Activated CD4-positive, alpha-beta T cell treated with anti-CD3 and anti-CD28 coated beads, Interleukin-2, amount 50 U/mL, for 4 hours (primary cell): ENCODE measurements around the gene CTSK.
"Not testable (repeated sequence)": the region's sequence is repeated elsewhere in the genome, so short reads cannot be mapped to it uniquely, and the experiment has no call there.

Experiments used
- DNase-seq, 2 experiments: peaks; one replicate each; pipeline ENCODE4 v3.0.0-alpha.2; 2020

The CTSK gene

DNA sequence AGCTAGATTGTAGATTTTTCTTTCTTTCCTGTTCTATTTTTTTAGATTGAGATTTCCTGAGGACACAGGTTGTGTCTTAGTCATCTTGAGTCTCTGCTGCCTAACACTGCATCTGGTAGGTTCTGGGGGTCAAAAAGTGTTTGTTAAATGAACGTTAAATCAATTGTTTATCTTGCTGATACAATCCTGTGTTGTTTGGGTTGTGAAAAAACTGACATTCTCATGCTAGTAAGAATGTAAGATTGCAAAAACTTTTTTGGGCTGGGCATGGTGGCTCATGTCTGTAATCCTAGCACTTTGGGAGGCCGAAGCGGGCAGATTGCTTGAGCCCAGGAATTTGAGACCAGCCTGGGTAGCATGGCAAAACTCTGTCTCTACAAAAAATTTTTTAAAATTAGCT is 3.4 kb downstream of the CTSK start:
- DNase-seq, result no peak

- no peak for DNase-seq
Measured at GRCh38 chr1:150799089-150799488, 9.0 kb downstream of the CTSK start.

- no peak for DNase-seq
Measured at GRCh38 chr1:150798525-150798924, 9.5 kb downstream of the CTSK start.

DNA sequence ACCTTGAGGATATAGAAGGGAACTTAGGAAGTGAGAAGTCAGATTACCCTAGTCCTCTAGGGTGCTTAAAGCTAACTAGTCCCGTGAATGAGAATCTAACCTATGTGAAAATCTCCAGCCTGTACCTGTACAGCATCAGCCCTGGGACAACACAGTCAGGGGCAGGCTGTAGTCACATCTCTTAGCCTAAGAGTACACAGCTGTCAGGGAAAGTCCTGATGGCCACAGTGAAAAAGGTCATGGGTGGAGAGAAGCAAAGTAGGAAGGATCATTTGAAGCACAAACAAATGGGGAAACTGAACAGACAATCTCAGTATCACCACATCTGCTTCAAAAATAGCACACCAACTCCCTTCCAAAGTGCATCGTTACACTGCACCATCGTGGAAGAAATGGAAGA is 11.7 kb downstream of the CTSK start:
- no peak for DNase-seq

GRCh38 chr1:150793778-150794177 is 14.3 kb downstream of the CTSK start:
- DNase-seq, result not testable (repeated sequence)

DNA sequence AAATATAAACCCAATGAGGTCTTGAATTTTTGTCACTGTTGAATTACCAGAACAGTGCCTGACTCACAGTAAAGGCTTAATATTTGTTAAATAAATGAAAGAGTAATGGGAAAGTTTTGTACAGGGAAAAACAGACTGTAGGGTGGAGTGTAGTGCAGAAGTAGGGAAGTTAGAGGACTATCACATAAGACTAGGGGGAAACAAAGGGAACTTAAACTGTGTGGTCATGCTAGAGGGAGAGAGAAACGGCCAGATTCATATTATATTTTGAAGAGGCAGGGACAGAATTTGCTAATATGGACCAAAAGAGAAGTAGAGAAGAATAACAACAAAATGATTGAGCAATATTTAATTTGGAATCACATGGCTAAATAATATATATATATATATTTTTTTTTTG is 14.8 kb downstream of the CTSK start:
- DNase-seq, result no peak

DNA sequence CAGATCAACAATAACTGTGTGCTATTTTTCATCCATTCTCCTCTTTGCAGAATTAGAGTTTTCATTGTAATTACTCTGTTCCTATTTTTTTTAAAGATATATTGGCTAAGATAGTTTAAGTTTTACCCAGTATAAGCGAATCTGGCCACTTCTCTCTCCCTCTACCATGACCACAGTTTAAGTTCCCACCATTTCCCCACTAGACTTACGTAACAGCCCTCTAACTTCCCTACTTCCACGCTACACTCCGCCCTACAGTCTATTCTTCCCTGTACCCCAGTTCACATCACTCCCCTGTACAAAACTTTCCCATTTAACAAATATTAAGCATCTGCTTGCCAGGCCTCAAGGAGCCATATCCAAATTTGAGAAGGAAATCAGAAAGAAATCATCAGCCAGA is 16.5 kb downstream of the CTSK start:
- DNase-seq, result no peak

- no peak for DNase-seq
Measured at GRCh38 chr1:150789396-150789795, 18.7 kb downstream of the CTSK start.

DNA sequence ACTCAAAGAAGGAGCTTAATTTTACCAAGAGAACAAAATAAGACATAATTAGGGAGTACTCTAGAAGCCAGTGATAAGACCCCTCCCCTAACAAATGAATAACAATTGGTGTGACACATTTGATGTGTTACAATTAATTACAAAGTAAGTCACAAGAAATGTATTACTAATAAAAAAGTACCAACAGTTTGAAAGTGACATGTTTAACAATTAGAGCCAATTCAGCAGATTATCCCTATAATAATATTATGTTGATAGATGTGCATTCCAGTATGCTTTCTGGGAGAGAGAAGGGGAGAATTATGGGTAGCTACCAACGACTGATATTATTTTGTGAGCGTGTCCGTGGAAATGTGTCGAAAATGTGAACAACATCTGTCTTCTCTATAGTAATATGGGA is 19.1 kb downstream of the CTSK start:
- DNase-seq, result no peak

DNA sequence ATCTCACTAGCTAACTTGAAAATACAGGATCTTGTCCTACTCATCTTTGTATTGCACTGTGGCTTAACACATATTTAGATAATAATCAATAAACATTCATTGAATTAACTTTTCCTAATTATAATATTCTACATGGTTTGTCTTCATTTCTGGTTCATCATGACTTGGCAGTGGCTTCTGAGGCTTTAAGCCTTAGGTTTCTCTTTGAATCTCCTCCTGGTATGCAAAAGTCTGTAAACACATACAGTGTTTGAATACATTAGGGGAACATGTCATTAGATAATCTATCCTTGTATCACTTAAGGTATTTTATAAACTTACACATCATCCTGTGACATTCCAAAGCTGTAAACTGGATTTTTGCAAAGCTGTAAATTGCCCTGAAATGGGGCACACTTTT is 20.6 kb downstream of the CTSK start:
- no peak for DNase-seq

DNA sequence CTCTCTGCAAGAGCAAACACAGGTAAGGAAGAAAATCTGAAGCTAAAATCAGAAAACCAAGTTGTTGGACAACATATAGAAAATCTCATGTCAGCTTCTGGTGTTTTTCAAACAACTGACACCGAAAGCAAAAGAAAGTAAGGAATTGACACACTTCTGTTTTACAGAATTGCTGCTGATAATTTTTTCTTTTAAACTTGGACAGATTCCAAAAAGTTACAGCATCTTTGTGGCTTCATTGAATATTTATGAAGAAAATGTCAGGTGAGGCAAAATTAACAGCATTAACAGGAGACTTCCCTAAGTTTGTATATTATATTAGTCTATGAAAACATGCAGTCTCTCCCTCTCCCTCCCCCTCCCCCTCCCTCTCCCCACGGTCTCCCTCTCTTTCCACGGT is 27.6 kb downstream of the CTSK start:
- no peak for DNase-seq

GRCh38 chr1:150778409-150778808 is 29.7 kb downstream of the CTSK start:
- DNase-seq, result no peak

- DNase-seq, result no peak
Measured at GRCh38 chr1:150777544-150777943, 30.5 kb downstream of the CTSK start.

DNA sequence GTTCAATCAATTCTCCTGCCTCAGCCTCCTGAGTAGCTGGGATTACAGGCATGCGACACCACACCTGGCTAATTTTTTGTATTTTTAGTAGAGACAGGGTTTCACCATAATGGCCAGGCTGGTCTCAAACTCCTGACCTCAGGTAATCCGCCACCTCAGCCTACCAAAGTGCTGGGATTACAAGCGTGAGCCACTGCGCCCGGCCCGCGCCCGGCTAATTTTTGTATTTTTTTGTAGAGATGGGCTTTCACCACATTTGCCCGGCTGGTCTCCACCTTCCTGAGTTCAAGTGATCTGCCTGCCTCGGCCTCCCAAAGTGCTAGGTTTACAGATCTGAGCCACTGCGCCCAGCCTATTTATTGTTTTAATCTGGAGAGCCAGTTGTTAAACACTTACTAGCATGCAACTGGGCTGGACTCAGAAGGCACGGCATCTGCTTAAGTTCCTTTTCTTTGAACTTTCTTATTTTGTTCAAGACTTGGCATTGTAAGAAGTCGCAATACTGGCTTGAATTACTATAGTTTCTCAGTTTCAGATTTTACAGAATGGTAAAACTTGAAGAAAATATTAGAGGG is 32.0 kb downstream of the CTSK start:
- DNase-seq, result not testable (repeated sequence)

GRCh38 chr1:150775276-150775675 is 32.8 kb downstream of the CTSK start:
- DNase-seq, result no peak

DNA sequence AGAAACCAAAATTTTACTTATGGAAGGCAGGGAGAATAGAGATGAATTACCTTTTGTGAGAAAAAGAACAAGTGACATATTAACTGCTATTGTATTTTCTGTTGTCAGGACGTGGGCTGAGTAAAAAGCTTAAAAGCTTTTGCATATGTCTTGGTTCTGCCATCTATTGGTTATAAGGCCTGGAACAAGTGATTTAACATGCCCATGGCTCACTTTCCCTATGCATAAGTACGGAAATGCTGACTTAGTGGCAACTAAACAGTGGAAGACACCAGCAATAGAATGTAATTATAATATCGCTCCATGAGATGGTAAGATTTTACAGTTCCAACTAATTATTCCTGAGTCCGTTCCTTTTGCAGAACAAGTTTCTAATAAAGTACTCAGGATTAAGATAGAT is 35.7 kb downstream of the CTSK start:
- DNase-seq, result no peak

DNA sequence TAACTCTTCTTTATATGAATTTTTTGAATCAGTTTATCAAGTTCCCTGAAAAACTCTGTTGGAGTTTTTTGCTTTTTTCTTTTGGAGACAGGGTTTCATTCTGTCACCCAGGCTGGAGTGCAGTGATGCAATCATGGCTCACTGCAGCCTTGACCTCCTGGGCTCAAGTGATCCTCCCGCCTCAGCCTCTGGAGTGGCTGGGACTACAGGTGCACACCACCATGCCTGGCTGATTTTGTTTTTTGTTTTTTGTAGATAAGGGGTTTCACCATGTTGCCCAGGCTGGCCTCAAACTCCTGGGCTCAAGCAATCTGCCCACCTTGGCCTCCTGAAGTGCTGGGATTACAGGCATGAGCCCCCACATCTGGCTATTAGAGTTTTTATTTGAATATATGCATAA is 40.4 kb downstream of the CTSK start:
- not testable (repeated sequence) for DNase-seq

GRCh38 chr1:150765977-150766301 is 42.1 kb downstream of the CTSK start:
- not testable (repeated sequence) for DNase-seq

- DNase-seq, result no peak
Measured at GRCh38 chr1:150765296-150765976, 42.6 kb downstream of the CTSK start, which contains the start of gene CTSS. Gene CTSS, minus strand, starts transcription at chr1:150765778. Its CDS starts 1,015 bp downstream, at chr1:150764763.

DNA sequence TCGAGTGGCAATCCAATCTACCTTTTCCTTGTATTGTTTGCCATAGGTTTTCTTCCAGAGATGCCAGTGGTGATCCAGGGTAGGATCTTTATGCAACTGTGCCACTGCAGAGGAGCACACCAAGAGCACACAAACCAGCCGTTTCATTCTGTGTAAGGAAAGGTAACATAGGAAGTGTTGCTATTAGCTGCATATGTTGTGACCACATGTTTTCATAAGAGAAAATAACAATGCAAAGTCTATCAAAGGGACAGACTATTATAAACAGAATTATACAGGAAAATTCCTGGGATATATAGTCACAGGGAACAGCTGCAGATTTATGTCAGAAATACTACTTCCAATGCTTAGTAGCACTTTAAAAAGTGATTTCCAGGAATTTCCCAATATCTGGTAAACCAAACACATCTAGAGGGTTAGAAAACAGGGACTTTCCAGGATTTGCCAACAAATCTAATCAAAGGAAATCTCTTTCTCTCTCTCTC is 43.4 kb downstream of the CTSK start:
- DNase-seq, result no peak

GRCh38 chr1:150763018-150763417 is 45.0 kb downstream of the CTSK start:
- DNase-seq, result no peak

DNA sequence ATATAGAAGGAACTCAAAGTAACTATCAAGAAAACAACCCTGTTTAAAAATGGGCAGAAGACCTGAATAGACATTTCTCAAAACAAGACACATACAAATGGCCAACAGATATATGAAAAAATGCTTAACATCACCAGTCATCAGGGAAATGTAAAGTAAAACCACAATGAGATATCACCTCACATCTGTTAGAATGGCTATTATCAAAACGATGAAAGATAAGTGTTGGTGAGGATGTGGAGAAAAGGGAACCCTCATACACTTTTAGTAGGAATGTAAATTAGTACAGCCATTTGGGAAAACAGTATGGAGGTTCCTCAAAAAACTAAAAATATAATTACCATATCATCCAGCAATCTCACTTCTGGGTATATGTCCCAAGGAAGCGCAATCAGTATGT is 45.5 kb downstream of the CTSK start:
- no peak for DNase-seq

DNA sequence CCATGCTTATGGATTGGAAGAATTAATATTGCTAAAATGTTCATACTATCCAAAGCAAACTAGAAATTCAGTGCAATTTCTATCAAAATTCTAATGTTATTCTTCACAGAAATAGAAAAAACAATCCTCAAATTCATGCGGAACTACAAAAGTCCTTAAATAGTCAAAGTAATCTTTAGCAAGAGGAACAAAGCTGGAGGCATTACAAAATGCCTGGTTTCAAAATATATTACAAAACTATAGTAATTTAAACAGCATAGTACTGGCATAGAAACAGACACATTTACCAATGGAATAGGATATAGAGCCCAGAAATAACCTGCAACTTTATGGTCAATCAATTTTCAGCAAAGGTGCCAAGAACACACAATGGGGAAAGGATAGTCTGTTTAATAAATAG is 46.3 kb downstream of the CTSK start:
- no peak for DNase-seq

GRCh38 chr1:150760013-150760412 is 48.0 kb downstream of the CTSK start:
- DNase-seq, result no peak

- DNase-seq, result no peak
Measured at GRCh38 chr1:150753416-150753815, 54.6 kb downstream of the CTSK start.
